Spinal cord (tissue), 10 donors: Measurements from ENCODE around the gene MYRFL. TPM values are rescaled to one million over a fixed set of nuclear protein-coding genes. Genes with fewer than 3 reads are reported as not detected.

Source experiments
- DNase-seq, 6 donors: peaks; one replicate each; pipeline versions ENCODE4 v3.0.0 to v3.0.0-alpha.2; 2013 to 2015; ENCODE audit warnings: low spot score in 6 of 6, low read depth in 4 of 6
- H3K27ac ChIP-seq: one replicate; pipeline ENCODE4 v1.5.1; 2013; ENCODE audit warnings: low read depth, low read length, control low read depth
- H3K27me3 ChIP-seq: one replicate; pipeline ENCODE4 v1.6.1; 2013; ENCODE audit warnings: low read length; ENCODE audit not compliant: control insufficient read depth, insufficient read depth
- H3K36me3 ChIP-seq: one replicate; pipeline ENCODE4 v1.6.1; 2013; ENCODE audit warnings: low read length; ENCODE audit not compliant: control insufficient read depth, insufficient read depth
- H3K4me1 ChIP-seq: one replicate; pipeline ENCODE4 v1.6.1; 2013; ENCODE audit warnings: low read length; ENCODE audit not compliant: control insufficient read depth, insufficient read depth
- H3K4me3 ChIP-seq: one replicate; pipeline ENCODE4 v1.5.1; 2013; ENCODE audit warnings: low read depth, low read length, control low read depth
- H3K9me3 ChIP-seq: one replicate; pipeline ENCODE4 v1.6.1; 2013; ENCODE audit warnings: low read length; ENCODE audit not compliant: control insufficient read depth, insufficient read depth
- WGBS: methylation state at CpG from one replicate; pipeline ENCODE4 v1.1.5; 2013; ENCODE audit warnings: missing lambda C conversion rate; ENCODE audit not compliant: insufficient coverage; 5-methylcytosine and 5-hydroxymethylcytosine counted together
- polyA plus RNA-seq, 2 donors: library from polyadenylated mRNA; unstranded; fragments of 120-200 nt; gene quantifications; one replicate each; pipeline ENCODE4 v1.2.1, GENCODE V29; 2013; ENCODE audit not compliant: insufficient read length in 2 of 2
- total RNA-seq, 2 donors: library from RNA; depleted of rRNA in 1 of 2; stranded (reverse); fragments of 120-200 nt in 1 of 2; fragments of >200 nt in 1 of 2; gene quantifications; one replicate each; pipeline versions ENCODE4 v1.2.3 to v1.2.4, GENCODE V29; 2013 to 2014
- donor health status: healthy.

The MYRFL gene
- total and polyA plus RNA-seq, 4 donors = 0.32 to 1.1 (median 0.51) TPM

- no peaks in the 10 kb centered on the region for H3K27me3 ChIP-seq
- 100% methylated on average over 1 of the region's 1 CpG for WGBS
- no peaks in the 10 kb centered on the region for H3K9me3 ChIP-seq
- no peaks in the 10 kb centered on the region for H3K36me3 ChIP-seq
- H3K4me3 ChIP-seq = no peak overlapping the region
- no peak overlapping the region for H3K27ac ChIP-seq
- DNase-seq = no peak
- H3K4me1 ChIP-seq = no peaks in the 10 kb centered on the region
Measured at GRCh38 chr12:69905801-69906200, 80.8 kb downstream of the MYRFL start.

DNA sequence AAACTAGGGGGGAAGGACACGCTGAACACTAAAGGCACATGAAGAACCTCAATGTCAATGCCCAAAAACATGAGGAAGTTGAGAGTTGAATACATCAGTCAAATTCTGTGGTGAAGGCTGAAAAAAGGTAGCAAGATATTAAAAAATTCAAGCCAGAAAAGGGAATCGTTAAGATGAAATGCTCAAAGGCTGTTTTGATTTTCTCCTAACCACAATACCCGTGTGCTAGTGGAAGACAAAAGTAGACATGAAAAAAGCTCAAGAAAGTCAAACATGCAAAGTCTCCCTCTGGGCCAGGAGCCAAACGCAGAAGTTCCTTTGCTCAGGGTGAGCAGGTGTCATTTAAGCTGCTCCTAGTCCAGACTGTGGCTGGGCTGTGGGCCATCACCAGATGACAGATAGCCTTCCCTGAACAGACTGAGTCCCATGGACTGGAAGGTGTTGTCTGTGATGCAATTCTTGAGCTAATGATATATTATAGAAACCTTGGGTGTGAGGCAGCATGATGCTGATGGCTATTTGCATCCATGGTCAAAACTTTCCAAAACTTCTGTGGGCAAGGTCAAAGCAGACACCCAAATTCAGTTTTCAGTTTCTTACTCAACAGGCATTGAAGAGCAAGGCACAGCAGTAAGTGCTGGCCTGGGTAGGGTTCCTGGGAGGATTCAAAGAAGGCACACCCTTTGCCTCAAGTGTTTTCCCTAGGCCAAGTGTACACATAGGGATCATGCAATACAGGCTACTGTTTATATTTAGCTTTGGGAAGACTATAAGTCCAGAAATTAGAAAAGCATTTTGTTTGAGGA lies 81.6 kb downstream of the MYRFL start:
- Histone ChIP-seq H3K27me3 (no peaks in the 10 kb centered on the region), H3K4me3 (no peak overlapping the region), H3K9me3 (no peaks in the 10 kb centered on the region), H3K4me1 (no peaks in the 10 kb centered on the region), H3K36me3 (no peaks in the 10 kb centered on the region), H3K27ac (no peak overlapping the region)
- 91% methylated on average over 4 of the region's 4 CpGs for WGBS
- no peak for DNase-seq

DNA sequence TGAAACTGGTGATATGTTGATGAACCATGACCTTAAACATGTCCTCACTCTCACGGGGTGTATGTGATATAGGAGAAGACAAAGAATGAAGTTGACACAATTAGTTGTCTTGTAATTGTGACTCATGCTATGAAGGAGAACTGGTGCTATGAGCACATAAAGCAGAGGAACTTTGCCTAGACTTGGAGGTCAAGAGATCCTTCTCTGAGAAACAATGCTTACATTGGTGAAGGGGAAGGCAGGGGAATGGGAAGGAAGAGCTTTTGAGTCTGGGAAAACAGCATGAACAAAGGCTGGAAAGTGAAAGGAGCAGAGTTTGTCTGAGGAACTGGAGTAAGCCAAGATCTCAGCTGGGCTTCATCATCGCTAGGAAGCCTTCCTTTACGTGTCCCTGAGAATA lies 83.2 kb downstream of the MYRFL start:
- Histone ChIP-seq H3K4me3 (no peak overlapping the region), H3K4me1 (no peaks in the 10 kb centered on the region), H3K36me3 (no peaks in the 10 kb centered on the region), H3K9me3 (no peaks in the 10 kb centered on the region), H3K27me3 (no peaks in the 10 kb centered on the region), H3K27ac (no peak overlapping the region)
- no peak for DNase-seq
- no CpG with 5 or more reads among the region's 3 CpGs for WGBS

DNA sequence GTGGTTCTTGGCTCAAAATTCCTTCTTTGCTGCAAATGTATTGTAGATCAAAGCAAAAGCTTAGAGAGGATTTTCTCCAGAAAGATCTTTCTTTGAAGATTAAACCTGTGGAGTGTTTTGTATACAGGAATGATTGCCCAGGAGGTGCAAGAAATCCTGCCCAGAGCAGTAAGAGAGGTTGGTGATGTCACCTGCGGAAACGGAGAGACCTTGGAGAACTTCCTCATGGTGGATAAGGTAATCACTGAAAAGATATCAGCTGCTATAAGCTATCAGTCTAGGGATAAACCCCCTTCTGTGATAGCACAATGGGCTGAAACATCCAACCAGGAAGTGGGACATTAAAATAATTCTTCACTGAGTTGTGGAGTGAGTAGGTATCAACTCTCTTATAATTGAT lies 85.7 kb downstream of the MYRFL start:
- Histone ChIP-seq H3K27ac (no peak overlapping the region), H3K36me3 (no peaks in the 10 kb centered on the region), H3K27me3 (no peaks in the 10 kb centered on the region), H3K4me3 (no peak overlapping the region), H3K4me1 (no peaks in the 10 kb centered on the region), H3K9me3 (no peaks in the 10 kb centered on the region)
- WGBS = no CpG with 5 or more reads among the region's 2 CpGs
- DNase-seq = no peak

GRCh38 chr12:69913526-69913925 lies 88.5 kb downstream of the MYRFL start:
- no peak overlapping the region for H3K4me3 ChIP-seq
- no peaks in the 10 kb centered on the region for H3K4me1 ChIP-seq
- DNase-seq = no peak
- no peaks in the 10 kb centered on the region for H3K36me3 ChIP-seq
- no peak overlapping the region for H3K27ac ChIP-seq
- WGBS = no CpG with 5 or more reads among the region's 3 CpGs
- no peaks in the 10 kb centered on the region for H3K27me3 ChIP-seq
- H3K9me3 ChIP-seq = no peaks in the 10 kb centered on the region

DNA sequence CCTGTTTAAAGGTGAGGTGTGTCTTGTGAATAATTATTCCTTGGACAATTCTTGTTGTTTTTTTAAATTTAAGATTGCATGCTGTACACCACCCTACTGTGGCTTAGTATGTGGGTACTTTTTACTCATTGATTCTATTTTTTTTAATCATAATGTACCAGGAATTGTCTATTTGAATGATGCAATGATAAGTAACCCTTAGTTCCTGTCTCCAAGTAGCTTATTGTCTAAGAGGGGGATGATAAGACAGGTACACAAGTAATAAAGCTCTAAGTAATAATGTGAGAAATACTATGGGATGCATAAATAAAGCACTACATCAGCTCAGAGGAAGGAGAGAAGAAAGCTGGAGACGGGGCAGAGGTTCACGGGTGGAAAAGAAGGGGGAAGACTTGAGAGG lies 90.9 kb downstream of the MYRFL start:
- no peaks in the 10 kb centered on the region for H3K9me3 ChIP-seq
- H3K4me1 ChIP-seq = no peaks in the 10 kb centered on the region
- H3K36me3 ChIP-seq = no peaks in the 10 kb centered on the region
- WGBS = 100% methylated on average over 2 of the region's 2 CpGs
- no peak overlapping the region for H3K4me3 ChIP-seq
- no peak for DNase-seq
- no peaks in the 10 kb centered on the region for H3K27me3 ChIP-seq
- H3K27ac ChIP-seq = no peak overlapping the region

DNA sequence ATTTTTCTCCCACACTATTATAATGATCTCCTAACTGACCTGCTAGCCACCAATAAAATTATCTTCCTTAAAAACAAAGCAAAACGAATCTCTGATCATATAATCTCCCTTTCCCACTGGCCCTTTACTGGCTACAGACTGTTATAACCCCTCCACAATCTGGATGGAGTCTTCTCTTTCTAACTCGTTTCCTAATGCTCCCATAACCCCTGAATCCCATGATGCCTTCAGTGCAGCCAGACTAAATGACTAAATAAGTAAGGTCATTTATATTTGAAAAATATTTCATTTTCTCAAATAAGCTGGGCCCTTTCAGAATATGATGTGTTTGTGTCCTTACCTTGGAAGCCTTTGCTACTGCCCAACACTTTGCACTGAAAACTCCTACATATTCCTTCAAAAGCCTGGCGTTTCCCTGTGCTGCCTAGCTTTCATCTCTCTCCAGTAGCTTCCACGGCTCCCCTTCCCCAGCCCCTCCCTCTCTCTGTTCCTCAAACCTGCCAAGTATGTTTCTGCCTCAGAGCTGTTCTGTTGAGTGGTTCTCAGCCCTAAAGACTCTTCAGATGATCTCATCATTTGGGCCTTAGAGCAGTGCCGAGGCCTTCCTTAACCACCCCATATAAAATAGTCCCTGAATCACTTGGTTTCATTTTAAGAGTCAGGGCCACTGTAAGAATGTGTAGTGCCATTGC lies 91.7 kb downstream of the MYRFL start:
- no peak for DNase-seq
- H3K36me3 ChIP-seq = no peaks in the 10 kb centered on the region
- no peak overlapping the region for H3K27ac ChIP-seq
- no peaks in the 10 kb centered on the region for H3K9me3 ChIP-seq
- H3K4me3 ChIP-seq = no peak overlapping the region
- no peaks in the 10 kb centered on the region for H3K27me3 ChIP-seq
- 48% methylated on average over 3 of the region's 5 CpGs for WGBS
- no peaks in the 10 kb centered on the region for H3K4me1 ChIP-seq

GRCh38 chr12:69918287-69918686 lies 93.3 kb downstream of the MYRFL start:
- H3K4me1 ChIP-seq = no peaks in the 10 kb centered on the region
- H3K27me3 ChIP-seq = no peaks in the 10 kb centered on the region
- DNase-seq = no peak
- no peaks in the 10 kb centered on the region for H3K9me3 ChIP-seq
- no peak overlapping the region for H3K27ac ChIP-seq
- no peak overlapping the region for H3K4me3 ChIP-seq
- H3K36me3 ChIP-seq = no peaks in the 10 kb centered on the region
- 100% methylated on average over 1 of the region's 2 CpGs for WGBS

DNA sequence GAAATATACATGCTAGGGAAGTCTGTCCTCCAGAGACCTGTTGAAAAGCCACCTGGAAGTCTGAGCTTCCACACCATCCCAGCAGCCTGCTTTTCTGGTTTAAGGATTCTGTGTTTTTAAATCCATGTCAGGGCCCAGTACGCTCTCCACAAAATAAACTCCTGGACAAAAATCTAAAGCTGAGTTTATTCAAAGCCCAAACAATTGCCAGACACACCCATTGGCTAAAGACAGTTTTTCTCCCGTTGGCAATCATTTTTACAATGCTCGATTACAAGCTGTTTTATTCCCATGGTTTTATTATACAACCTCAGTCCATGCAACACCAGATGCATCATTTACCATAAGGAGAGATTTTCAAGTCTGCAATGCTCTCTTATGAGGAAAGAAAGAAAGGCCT lies 94.5 kb downstream of the MYRFL start:
- Histone ChIP-seq H3K27ac (no peak overlapping the region), H3K4me3 (no peak overlapping the region)

DNA sequence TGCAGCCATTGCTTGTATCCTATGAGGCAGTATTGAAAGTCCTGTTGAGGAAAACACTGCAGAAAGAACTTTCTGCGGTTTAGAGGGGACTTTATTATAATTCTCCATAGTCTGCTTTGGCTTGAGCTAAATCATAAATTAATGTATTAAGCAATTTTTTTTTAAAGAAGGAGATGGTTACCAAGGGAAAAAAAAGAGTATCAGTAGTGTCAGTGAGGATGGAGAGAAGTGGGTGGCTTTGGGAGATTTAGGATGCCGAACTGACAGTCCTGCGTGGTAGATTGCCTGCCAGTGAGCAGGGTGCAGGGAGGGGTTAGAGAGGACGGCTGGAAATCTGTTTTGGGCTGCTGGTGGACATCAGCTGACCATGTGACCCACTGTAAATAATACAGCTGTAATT lies 96.8 kb downstream of the MYRFL start:
- DNase-seq = no peak
- Histone ChIP-seq H3K27me3 (no peaks in the 10 kb centered on the region), H3K36me3 (no peaks in the 10 kb centered on the region), H3K4me1 (no peaks in the 10 kb centered on the region), H3K27ac (no peak overlapping the region), H3K4me3 (no peak overlapping the region), H3K9me3 (no peaks in the 10 kb centered on the region)
- 39% methylated on average over 2 of the region's 4 CpGs for WGBS

More for the DNA sequence above, 94.5 kb downstream of the MYRFL start:
- no peaks in the 10 kb centered on the region for H3K4me1 ChIP-seq
- WGBS = 76% methylated on average over 2 of the region's 3 CpGs
- no peaks in the 10 kb centered on the region for H3K27me3 ChIP-seq
- no peaks in the 10 kb centered on the region for H3K36me3 ChIP-seq
- no peaks in the 10 kb centered on the region for H3K9me3 ChIP-seq
- no peak for DNase-seq
